A549 (cell line): ENCODE results near the gene DRC7. TPM values are rescaled to one million over a fixed set of nuclear protein-coding genes. Genes with fewer than 3 reads are reported as not detected.

Source experiments
- ATAC-seq, 2 experiments: fragments of 200-7000 bp in 1 of 2; fragments of >200 bp in 1 of 2; cut with Nextera tagmentation in 1 of 2; cut with Tn5 transposase in 1 of 2; 3 replicates each; pipeline versions ENCODE4 v1.8.0 to v1.9.1; 2018 to 2020; ENCODE audit warnings: mild to moderate bottlenecking in 1 of 2, moderate library complexity in 1 of 2
- CTCF ChIA-PET: fragments of 300-600 bp; sonication (Branson Sonifier 250); formaldehyde crosslinking; extraction: SDS; loops from one replicate; lab custom pipeline; 2021; ENCODE audit warnings: antibody characterized with exemption, inconsistent platforms; lab: Yijun Ruan, JAX
- POLR2A ChIA-PET: fragments of 350-600 bp; formaldehyde crosslinking; extraction: SDS; loops from one replicate; lab custom pipeline; 2021; ENCODE audit warnings: antibody characterized with exemption, inconsistent platforms; lab: Yijun Ruan, JAX
- DNase-seq, 2 experiments: peaks; one replicate each; pipeline versions ENCODE4 v3.0.0 to v3.0.0-alpha.2; 2011 to 2016; ENCODE audit warnings: low read depth in 1 of 2, low spot score in 1 of 2
- FAIRE-seq: peaks from 2 replicates; lab custom pipeline; 2011; peaks lifted over from hg19 to GRCh38; lab: Jason Lieb, UNC
- H3K27ac ChIP-seq, 2 experiments: fragments of >200 bp; sonication (Bioruptor Twin); formaldehyde crosslinking; 3 replicates each; pipeline ENCODE4 v1.5.1; 2016 to 2017
- H3K4me1 ChIP-seq: fragments of >200 bp; sonication (Bioruptor Twin); formaldehyde crosslinking; 3 replicates; pipeline ENCODE4 v1.6.1; 2016
- H3K4me2 ChIP-seq: fragments of >200 bp; sonication (Bioruptor Twin); formaldehyde crosslinking; 3 replicates; pipeline ENCODE4 v1.6.1; 2016
- H3K4me3 ChIP-seq: fragments of >200 bp; sonication (Bioruptor Twin); formaldehyde crosslinking; 3 replicates; pipeline ENCODE4 v1.5.1; 2016
- H3K9me3 ChIP-seq: fragments of >200 bp; sonication (Bioruptor Twin); formaldehyde crosslinking; 3 replicates; pipeline ENCODE4 v1.6.1; 2016
- BCL3 ChIP-seq: fragments of >200 bp; sonication (Bioruptor Twin); formaldehyde crosslinking; IDR thresholded peaks from 3 replicates; pipeline ENCODE4 v1.6.1; 2016
- CBX8 ChIP-seq: fragments of 200-600 bp; sonication (generic); IDR thresholded peaks from 2 replicates; pipeline ENCODE4 v1.6.1; 2016
- CHD4 ChIP-seq: fragments of 200-600 bp; sonication (generic); IDR thresholded peaks from 2 replicates; pipeline ENCODE4 v1.6.1; 2016; ENCODE audit warnings: antibody characterized with exemption, mild to moderate bottlenecking, borderline replicate concordance
- EHF ChIP-seq: fragments of 250-450 bp; sonication (Bioruptor Pico); IDR thresholded peaks from 2 replicates; pipeline ENCODE4 v1.5.0; 2020; ENCODE audit warnings: mild to moderate bottlenecking
- EP300 ChIP-seq, 2 experiments: fragments of >200 bp; sonication (Bioruptor Twin); formaldehyde crosslinking; IDR thresholded peaks; 2 replicates in 1 of 2; 3 replicates in 1 of 2; pipeline ENCODE4 v1.6.1; 2016 to 2017
- ESRRA ChIP-seq: fragments of 150-350 bp; IDR thresholded peaks from 2 replicates; pipeline ENCODE4 v1.6.1; 2014; ENCODE audit warnings: mild to moderate bottlenecking, low read length, borderline replicate concordance
- HDAC2 ChIP-seq: fragments of 200-600 bp; sonication (generic); IDR thresholded peaks from 2 replicates; pipeline ENCODE4 v1.6.1; 2016
- HES2 ChIP-seq: fragments of >200 bp; sonication (Bioruptor Twin); formaldehyde crosslinking; IDR thresholded peaks from 2 replicates; pipeline ENCODE4 v1.6.1; 2016
- HEYL ChIP-seq: fragments of 250-450 bp; sonication (Bioruptor Pico); IDR thresholded peaks from 2 replicates; pipeline ENCODE4 v1.8.0; 2021; ENCODE audit warnings: mild to moderate bottlenecking, moderate library complexity
- HMGXB4 ChIP-seq: fragments of 250-450 bp; sonication (Bioruptor Pico); IDR thresholded peaks from 2 replicates; pipeline ENCODE4 v1.5.0; 2021; ENCODE audit warnings: mild to moderate bottlenecking, moderate library complexity, borderline replicate concordance
- HOXA7 ChIP-seq: fragments of 250-450 bp; sonication (Bioruptor Pico); IDR thresholded peaks from 2 replicates; pipeline ENCODE4 v1.5.0; 2020; ENCODE audit warnings: mild to moderate bottlenecking, moderate library complexity
- KDM1A ChIP-seq: fragments of 200-600 bp; sonication (generic); IDR thresholded peaks from 2 replicates; pipeline ENCODE4 v1.6.1; 2016; ENCODE audit warnings: low read depth, mild to moderate bottlenecking
- KDM5A ChIP-seq: fragments of 200-600 bp; sonication (generic); IDR thresholded peaks from 2 replicates; pipeline ENCODE4 v1.6.1; 2016; ENCODE audit warnings: antibody characterized with exemption, mild to moderate bottlenecking
- MAFK ChIP-seq: fragments of 450-650 bp; IDR thresholded peaks from 2 replicates; pipeline ENCODE4 v1.6.1; 2014; ENCODE audit not compliant: partially characterized antibody
- MAZ ChIP-seq: fragments of 150-350 bp; IDR thresholded peaks from 2 replicates; pipeline ENCODE4 v1.6.1; 2014; ENCODE audit warnings: antibody characterized with exemption, low read depth, low read length, borderline replicate concordance
- NFE2L2 ChIP-seq: fragments of 150-350 bp; conservative IDR thresholded peaks from 2 replicates; pipeline ENCODE4 v1.6.1; 2014; ENCODE audit warnings: low read length
- NPAS2 ChIP-seq: fragments of 250-450 bp; sonication (Bioruptor Pico); IDR thresholded peaks from 2 replicates; pipeline ENCODE4 v1.8.0; 2022; ENCODE audit warnings: mild to moderate bottlenecking, moderate library complexity, borderline replicate concordance
- POLR2A ChIP-seq: IDR thresholded peaks from 2 replicates; pipeline ENCODE4 v1.6.1; 2012; ENCODE audit warnings: mild to moderate bottlenecking, low read length
- POLR2AphosphoS2 ChIP-seq: conservative IDR thresholded peaks from 2 replicates; pipeline ENCODE4 v1.6.1; 2012; ENCODE audit warnings: low read length, improper control_type of control experiment, inconsistent platforms
- RAD21 ChIP-seq, 2 experiments: fragments of >200 bp in 1 of 2; sonication (Bioruptor Twin) in 1 of 2; formaldehyde crosslinking in 1 of 2; IDR thresholded peaks in 1 of 2; conservative IDR thresholded peaks in 1 of 2; 2 replicates in 1 of 2; 3 replicates in 1 of 2; pipeline ENCODE4 v1.6.1; 2012 to 2018; ENCODE audit warnings: inconsistent platforms in 1 of 2
- RCOR1 ChIP-seq: fragments of 150-350 bp; IDR thresholded peaks from 2 replicates; pipeline ENCODE4 v1.6.1; 2014; ENCODE audit warnings: antibody characterized with exemption, low read length, low read depth
- SMC3 ChIP-seq: fragments of >200 bp; sonication (Bioruptor Twin); formaldehyde crosslinking; IDR thresholded peaks from 3 replicates; pipeline ENCODE4 v1.6.1; 2018; ENCODE audit warnings: inconsistent platforms
- TFCP2L1 ChIP-seq: fragments of 250-450 bp; sonication (Bioruptor Pico); IDR thresholded peaks from 2 replicates; pipeline ENCODE4 v1.5.0; 2021; ENCODE audit warnings: mild to moderate bottlenecking
- ZNF302 ChIP-seq: fragments of 250-450 bp; sonication (Bioruptor Pico); IDR thresholded peaks from 2 replicates; pipeline ENCODE4 v1.9.0; 2021; ENCODE audit warnings: inconsistent platforms, mild to moderate bottlenecking, moderate library complexity
- WGBS: methylation state at CpG from one replicate; pipeline ENCODE4 v1.1.6; 2017; ENCODE audit errors: missing lambda C conversion rate; 5-methylcytosine and 5-hydroxymethylcytosine counted together
- polyA plus RNA-seq, 4 experiments: library from polyadenylated mRNA; depleted of rRNA in 3 of 4; stranded (reverse); fragments of >200 nt; fragmentation: RNase III in 1 of 4; extraction: RNeasy Plus Mini Kit Qiagen cat#74134 plus additional on column Dnase treatment in 1 of 4; gene quantifications; 2 replicates in 3 of 4; 3 replicates in 1 of 4; pipeline ENCODE4 v1.2.3, GENCODE V29; 2011 to 2017
- TF ChIP-seq, protein P1 (sequence below): IDR thresholded peaks from 2 replicates; pipeline ENCODE4 v1.6.1; 2012
- TF ChIP-seq, protein P2 (sequence below): fragments of 450-650 bp; IDR thresholded peaks from 2 replicates; pipeline ENCODE4 v1.6.1; 2014; ENCODE audit warnings: antibody characterized with exemption

The DRC7 gene
- polyA plus RNA-seq, 2 of the 4 experiments (the other 2 are of a cell fraction) = 0.10 to 0.28 TPM

DNA sequence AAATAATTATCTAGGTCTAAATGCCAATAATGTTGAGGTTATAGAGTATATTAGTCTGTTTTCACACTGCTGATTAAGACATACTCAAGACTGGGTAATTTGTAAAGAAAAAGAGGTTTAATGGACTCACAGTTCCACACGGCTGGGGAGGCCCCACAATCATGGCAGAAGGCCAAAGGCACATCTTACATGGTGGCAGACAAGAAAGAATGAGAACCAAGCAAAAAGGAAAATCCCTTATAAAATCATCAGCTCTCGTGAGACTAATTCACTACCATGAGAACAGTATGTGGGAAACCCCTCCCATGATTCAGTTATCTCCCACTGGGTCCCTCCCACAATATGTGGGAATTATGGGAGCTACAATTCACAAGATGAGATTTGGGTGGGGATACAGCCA is 38.1 kb downstream of the DRC7 start:
- DNase-seq (no peak), ATAC-seq (no peak), FAIRE-seq (no peak)
- WGBS = 59% methylated on average over 2 of the region's 2 CpGs
- CTCF ChIA-PET = interaction anchor here (0.7 to 2.8 kb wide), 2 partner anchors 13 to 84 kb away, joined by 3 to 15 read pairs; no protein-coding TSS in a partner anchor
- peaks cover 12% of the 10 kb centered on the region for H3K4me1 ChIP-seq
- no peak overlapping the region for H3K4me2 ChIP-seq
- H3K27ac ChIP-seq = no peak overlapping the region
- no peak overlapping the region for H3K4me3 ChIP-seq
- TF ChIP-seq MAFK = no peak
- TF ChIP-seq KDM5A = no peak
- no peak for TF ChIP-seq NFE2L2
- TF ChIP-seq HOXA7 (CRISPR knock-in tag) = no peak
- TF ChIP-seq POLR2A = no peak
- TF ChIP-seq HDAC2 = no peak
- no peak for TF ChIP-seq RCOR1
- no peak for TF ChIP-seq CHD4
- no peak for TF ChIP-seq RAD21 (conservative IDR thresholded peaks at IDR 0.05 in 1 of 2, IDR thresholded peaks at IDR 0.05 in 1 of 2)
- no peak for TF ChIP-seq TFCP2L1 (CRISPR knock-in tag)
- TF ChIP-seq HES2 = no peak
- no peak for TF ChIP-seq KDM1A
- no peak for TF ChIP-seq EHF (CRISPR knock-in tag)
- TF ChIP-seq BCL3 = no peak
- TF ChIP-seq ZNF302 (CRISPR knock-in tag) = no peak
- TF ChIP-seq NPAS2 (CRISPR knock-in tag) = no peak
- no peak for TF ChIP-seq MAZ
- TF ChIP-seq CBX8 = no peak
- TF ChIP-seq, all 56 proteins: peak for 0
- no peaks in the 10 kb centered on the region for H3K9me3 ChIP-seq
- POLR2A ChIA-PET = no interaction called here

GRCh38 chr16:57734308-57734924 is 39.8 kb downstream of the DRC7 start:
- no peak for FAIRE-seq
- Histone ChIP-seq H3K4me2 (peak overlapping the region; percentile 89), H3K9me3 (no peaks in the 10 kb centered on the region), H3K4me3 (peak overlapping the region; percentile 72), H3K27ac (peak overlapping the region; percentile 92 to 93), H3K4me1 (peaks cover 12% of the 10 kb centered on the region)
- peak; percentile 37; the same call in 1 of the 2 replicates for TF ChIP-seq KDM1A
- peak; percentile 75; the same call in 1 of the 2 replicates for TF ChIP-seq CHD4
- TF ChIP-seq, protein P1, sequence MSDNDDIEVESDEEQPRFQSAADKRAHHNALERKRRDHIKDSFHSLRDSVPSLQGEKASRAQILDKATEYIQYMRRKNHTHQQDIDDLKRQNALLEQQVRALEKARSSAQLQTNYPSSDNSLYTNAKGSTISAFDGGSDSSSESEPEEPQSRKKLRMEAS = no peak
- POLR2A ChIA-PET = interaction anchor here (1.0 to 1.8 kb wide), 3 partner anchors 21 to 143 kb away, joined by 3 to 6 read pairs (median 5); no protein-coding TSS in a partner anchor
- CTCF ChIA-PET = interaction anchor here (1.1 to 4.0 kb wide), 7 partner anchors 13 to 158 kb away, joined by 3 to 31 read pairs (median 20); no protein-coding TSS in a partner anchor
- DNase-seq = no peak
- ATAC-seq = no peak
- 42% methylated on average over 20 of the region's 20 CpGs for WGBS

- H3K4me2 ChIP-seq = peak overlapping the region; percentile 97
- ATAC-seq = peak; percentile 88 to 95
- H3K4me3 ChIP-seq = peak overlapping the region; percentile 72
- H3K9me3 ChIP-seq = no peaks in the 10 kb centered on the region
- peak; percentile 98 for FAIRE-seq
- DNase-seq = peak; percentile 99 to 100
- peaks cover 12% of the 10 kb centered on the region for H3K4me1 ChIP-seq
- CTCF ChIA-PET = interaction anchor here (0.9 to 4.0 kb wide), 12 partner anchors 11 to 387 kb away, joined by 3 to 31 read pairs (median 6); no protein-coding TSS in a partner anchor
- POLR2A ChIA-PET = interaction anchor here (0.5 to 1.8 kb wide), 11 partner anchors 20 to 394 kb away, joined by 3 to 6 read pairs (median 3); partner anchors contain the start of gene CFAP20
- WGBS = 1% methylated on average over 34 of the region's 45 CpGs
- H3K27ac ChIP-seq = peak overlapping the region; percentile 92 to 93
- no peak for TF ChIP-seq HEYL (CRISPR knock-in tag)
- TF ChIP-seq BCL3 = no peak
- TF ChIP-seq ZNF302 (CRISPR knock-in tag) = no peak
- no peak for TF ChIP-seq ESRRA
- TF ChIP-seq NFE2L2 = no peak
- TF ChIP-seq, protein P2, sequence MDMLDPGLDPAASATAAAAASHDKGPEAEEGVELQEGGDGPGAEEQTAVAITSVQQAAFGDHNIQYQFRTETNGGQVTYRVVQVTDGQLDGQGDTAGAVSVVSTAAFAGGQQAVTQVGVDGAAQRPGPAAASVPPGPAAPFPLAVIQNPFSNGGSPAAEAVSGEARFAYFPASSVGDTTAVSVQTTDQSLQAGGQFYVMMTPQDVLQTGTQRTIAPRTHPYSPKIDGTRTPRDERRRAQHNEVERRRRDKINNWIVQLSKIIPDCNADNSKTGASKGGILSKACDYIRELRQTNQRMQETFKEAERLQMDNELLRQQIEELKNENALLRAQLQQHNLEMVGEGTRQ = peak; percentile 40; the same call in 1 of the 2 replicates
- TF ChIP-seq POLR2AphosphoS2 = no peak
- TF ChIP-seq EP300 (IDR thresholded peaks at IDR 0.05) = no peak
- TF ChIP-seq SMC3 = no peak
- TF ChIP-seq HMGXB4 (CRISPR knock-in tag) = no peak
These were observed 40.5 kb downstream of the DRC7 start for GRCh38 chr16:57734925-57735754.
